GM23338 (cell line): ENCODE measurements around the gene MMP19. TPM values are rescaled to one million over a fixed set of nuclear protein-coding genes. Genes with fewer than 3 reads are reported as not detected.

ENCODE experiments used
- ATAC-seq: fragments of 200-7000 bp; cut with Tn5 transposase; 3 replicates; pipeline ENCODE4 v1.9.1; 2020
- DNase-seq: peaks from one replicate; pipeline ENCODE4 v3.0.0-alpha.2; 2015; ENCODE audit warnings: low spot score
- H2AFZ ChIP-seq: fragments of 200-600 bp; sonication (generic); 2 replicates; pipeline ENCODE4 v1.8.0; 2016; ENCODE audit warnings: antibody characterized with exemption, mild to moderate bottlenecking, moderate library complexity
- H3F3A ChIP-seq: fragments of 200-600 bp; sonication (generic); replicated peaks from 2 replicates; pipeline ENCODE4 v1.8.0; 2017; ENCODE audit warnings: antibody characterized with exemption, mixed run types, low read depth
- H3K27ac ChIP-seq: fragments of 200-600 bp; sonication (generic); 2 replicates; pipeline ENCODE4 v1.6.1; 2016; ENCODE audit warnings: low read depth
- H3K27me3 ChIP-seq: fragments of 200-600 bp; sonication (generic); 2 replicates; pipeline ENCODE4 v1.8.0; 2016; ENCODE audit warnings: mild to moderate bottlenecking, mixed run types, moderate library complexity; ENCODE audit not compliant: insufficient read depth
- H3K36me3 ChIP-seq: fragments of 200-600 bp; sonication (generic); 2 replicates; pipeline ENCODE4 v1.8.0; 2016; ENCODE audit warnings: mild to moderate bottlenecking; ENCODE audit not compliant: insufficient read depth
- H3K4me1 ChIP-seq: fragments of 200-600 bp; sonication (generic); 2 replicates; pipeline ENCODE4 v1.8.0; 2016; ENCODE audit warnings: mild to moderate bottlenecking, moderate library complexity; ENCODE audit not compliant: insufficient read depth
- H3K4me2 ChIP-seq: fragments of 200-600 bp; sonication (generic); 2 replicates; pipeline ENCODE4 v1.7.1; 2017; ENCODE audit warnings: mixed run types
- H3K4me3 ChIP-seq: fragments of 200-600 bp; sonication (generic); 2 replicates; pipeline ENCODE4 v1.6.1; 2016; ENCODE audit warnings: mixed run types
- H3K79me2 ChIP-seq: fragments of 200-600 bp; sonication (generic); replicated peaks from 2 replicates; pipeline ENCODE4 v1.8.0; 2017; ENCODE audit warnings: mild to moderate bottlenecking; ENCODE audit not compliant: insufficient read depth
- H3K9me2 ChIP-seq: fragments of 200-600 bp; sonication (generic); 2 replicates; pipeline ENCODE4 v1.8.0; 2017; ENCODE audit not compliant: insufficient read depth
- H4K20me1 ChIP-seq: fragments of 200-600 bp; sonication (generic); replicated peaks from 2 replicates; pipeline ENCODE4 v1.8.0; 2017; ENCODE audit warnings: mild to moderate bottlenecking; ENCODE audit not compliant: insufficient read depth
- H3K27ac Mint-ChIP-seq: 2 replicates; pipeline ENCODE4 v1.8.0; 2020; ENCODE audit warnings: inconsistent platforms, mild to moderate bottlenecking, moderate library complexity, mixed read lengths
- H3K27me3 Mint-ChIP-seq: 3 replicates; pipeline ENCODE4 v1.8.0; 2022; ENCODE audit warnings: low read depth, mild to moderate bottlenecking, moderate library complexity, mixed read lengths, inconsistent platforms; ENCODE audit not compliant: insufficient read depth, poor library complexity
- H3K36me3 Mint-ChIP-seq: 3 replicates; pipeline ENCODE4 v1.8.0; 2021; ENCODE audit warnings: low read depth, mild to moderate bottlenecking, inconsistent platforms, moderate library complexity, mixed read lengths
- H3K4me1 Mint-ChIP-seq: 3 replicates; pipeline ENCODE4 v1.8.0; 2020; ENCODE audit warnings: mild to moderate bottlenecking, inconsistent platforms, mixed read lengths
- H3K4me3 Mint-ChIP-seq: 3 replicates; pipeline ENCODE4 v1.8.0; 2021; ENCODE audit warnings: moderate library complexity, mild to moderate bottlenecking, inconsistent platforms, mixed read lengths
- H3K9me3 Mint-ChIP-seq: 3 replicates; pipeline ENCODE4 v1.8.0; 2020; ENCODE audit warnings: moderate library complexity, mild to moderate bottlenecking, inconsistent platforms, mixed read lengths
- EZH2phosphoT487 ChIP-seq: fragments of 200-600 bp; sonication (generic); IDR thresholded peaks from one replicate; pipeline ENCODE4 v1.8.1; 2018; ENCODE audit warnings: antibody characterized with exemption; ENCODE audit not compliant: unreplicated experiment
- NANOG ChIP-seq: IDR thresholded peaks from 2 replicates; pipeline ENCODE4 v1.6.1; 2016; ENCODE audit warnings: antibody characterized with exemption, borderline replicate concordance
- POLR2AphosphoS5 ChIP-seq: IDR thresholded peaks from 2 replicates; pipeline ENCODE4 v1.6.1; 2016; ENCODE audit warnings: antibody characterized with exemption, low read depth
- STAT1 ChIP-seq: IDR thresholded peaks from one replicate; pipeline ENCODE4 v1.6.1; 2016; ENCODE audit warnings: antibody characterized with exemption; ENCODE audit not compliant: unreplicated experiment
- polyA plus RNA-seq: library from polyadenylated mRNA; unstranded; fragments of >200 nt; fragmentation: Nextera tagmentation; extraction: Ambion mirVana; gene quantifications from 2 replicates; pipeline ENCODE4 v1.2.1, GENCODE V29; 2016
- total RNA-seq: library from RNA; depleted of rRNA; stranded (reverse); fragments of >200 nt; shearing (Covaris generic); gene quantifications from 2 replicates; pipeline ENCODE4 v1.2.3, GENCODE V29; 2014
- TF ChIP-seq, protein P1 (sequence below): fragments of 250-450 bp; sonication (Bioruptor Pico); IDR thresholded peaks from 2 replicates; pipeline ENCODE4 v1.5.0; 2020; ENCODE audit warnings: mild to moderate bottlenecking, moderate library complexity

The MMP19 gene
- total and polyA plus RNA-seq, 2 experiments from 2014 or later = 1.4 to 1.5 TPM

DNA sequence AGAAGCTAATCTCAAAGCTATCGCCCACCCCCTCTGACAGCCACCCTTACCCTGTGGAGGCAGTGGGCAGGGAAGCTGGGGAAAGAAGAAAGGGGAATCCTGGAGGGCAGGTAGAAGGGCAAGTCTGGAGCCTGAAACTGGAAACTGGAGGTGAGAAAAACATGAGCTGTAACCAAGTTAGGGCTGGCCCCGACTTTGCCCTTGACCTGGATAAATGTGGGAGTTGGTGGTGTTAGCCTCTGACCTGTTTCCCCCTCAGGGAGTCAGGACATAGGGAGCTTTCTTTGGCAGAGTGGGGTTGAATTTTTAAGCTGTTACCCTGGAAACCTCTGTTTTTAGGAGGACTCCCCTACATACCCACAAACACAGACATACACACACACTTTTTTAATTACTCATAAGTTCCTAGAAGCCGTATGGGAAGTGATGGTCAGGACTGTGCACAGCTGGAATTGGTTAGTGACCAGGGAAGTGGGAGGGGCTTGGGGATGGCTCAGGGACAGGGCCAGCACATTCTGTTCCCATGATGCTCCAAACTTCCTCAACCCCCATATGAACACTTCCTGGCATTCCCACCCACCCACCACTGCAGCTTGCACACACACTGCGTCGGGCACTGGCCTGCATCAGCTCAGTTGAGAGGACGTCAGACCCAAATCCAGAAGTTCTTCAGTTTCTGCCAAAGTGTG is 5.0 kb upstream of the MMP19 start:
- Histone ChIP-seq H3K27me3 (no peaks in the 10 kb centered on the region), H3K4me1 (peaks cover 5% of the 10 kb centered on the region; the same call in 1 of the 2 replicates), H3F3A (0 out of 2 replicates have a peak, but pooled peaks cover 3% of the 10 kb centered on the region), H4K20me1 (no peaks in the 10 kb centered on the region), H3K79me2 (no peaks in the 10 kb centered on the region), H3K36me3 (no peaks in the 10 kb centered on the region), H3K9me2 (no peaks in the 10 kb centered on the region), H3K4me2 (no peak overlapping the region), H3K27ac (no peak overlapping the region), H3K4me3 (no peak overlapping the region), H2AFZ (peak overlapping the region; percentile 93)
- Mint-ChIP-seq H3K27me3 (peaks cover 11% of the 10 kb centered on the region), H3K4me3 (no peak overlapping the region), H3K9me3 (no peaks in the 10 kb centered on the region), H3K4me1 (peaks cover 23% of the 10 kb centered on the region; the same call in 2 of the 3 replicates), H3K27ac (no peak overlapping the region), H3K36me3 (no peaks in the 10 kb centered on the region; the same call in 2 of the 3 replicates)
- ATAC-seq (peak; percentile 39), DNase-seq (peak; percentile 37)
- TF ChIP-seq, protein P1, sequence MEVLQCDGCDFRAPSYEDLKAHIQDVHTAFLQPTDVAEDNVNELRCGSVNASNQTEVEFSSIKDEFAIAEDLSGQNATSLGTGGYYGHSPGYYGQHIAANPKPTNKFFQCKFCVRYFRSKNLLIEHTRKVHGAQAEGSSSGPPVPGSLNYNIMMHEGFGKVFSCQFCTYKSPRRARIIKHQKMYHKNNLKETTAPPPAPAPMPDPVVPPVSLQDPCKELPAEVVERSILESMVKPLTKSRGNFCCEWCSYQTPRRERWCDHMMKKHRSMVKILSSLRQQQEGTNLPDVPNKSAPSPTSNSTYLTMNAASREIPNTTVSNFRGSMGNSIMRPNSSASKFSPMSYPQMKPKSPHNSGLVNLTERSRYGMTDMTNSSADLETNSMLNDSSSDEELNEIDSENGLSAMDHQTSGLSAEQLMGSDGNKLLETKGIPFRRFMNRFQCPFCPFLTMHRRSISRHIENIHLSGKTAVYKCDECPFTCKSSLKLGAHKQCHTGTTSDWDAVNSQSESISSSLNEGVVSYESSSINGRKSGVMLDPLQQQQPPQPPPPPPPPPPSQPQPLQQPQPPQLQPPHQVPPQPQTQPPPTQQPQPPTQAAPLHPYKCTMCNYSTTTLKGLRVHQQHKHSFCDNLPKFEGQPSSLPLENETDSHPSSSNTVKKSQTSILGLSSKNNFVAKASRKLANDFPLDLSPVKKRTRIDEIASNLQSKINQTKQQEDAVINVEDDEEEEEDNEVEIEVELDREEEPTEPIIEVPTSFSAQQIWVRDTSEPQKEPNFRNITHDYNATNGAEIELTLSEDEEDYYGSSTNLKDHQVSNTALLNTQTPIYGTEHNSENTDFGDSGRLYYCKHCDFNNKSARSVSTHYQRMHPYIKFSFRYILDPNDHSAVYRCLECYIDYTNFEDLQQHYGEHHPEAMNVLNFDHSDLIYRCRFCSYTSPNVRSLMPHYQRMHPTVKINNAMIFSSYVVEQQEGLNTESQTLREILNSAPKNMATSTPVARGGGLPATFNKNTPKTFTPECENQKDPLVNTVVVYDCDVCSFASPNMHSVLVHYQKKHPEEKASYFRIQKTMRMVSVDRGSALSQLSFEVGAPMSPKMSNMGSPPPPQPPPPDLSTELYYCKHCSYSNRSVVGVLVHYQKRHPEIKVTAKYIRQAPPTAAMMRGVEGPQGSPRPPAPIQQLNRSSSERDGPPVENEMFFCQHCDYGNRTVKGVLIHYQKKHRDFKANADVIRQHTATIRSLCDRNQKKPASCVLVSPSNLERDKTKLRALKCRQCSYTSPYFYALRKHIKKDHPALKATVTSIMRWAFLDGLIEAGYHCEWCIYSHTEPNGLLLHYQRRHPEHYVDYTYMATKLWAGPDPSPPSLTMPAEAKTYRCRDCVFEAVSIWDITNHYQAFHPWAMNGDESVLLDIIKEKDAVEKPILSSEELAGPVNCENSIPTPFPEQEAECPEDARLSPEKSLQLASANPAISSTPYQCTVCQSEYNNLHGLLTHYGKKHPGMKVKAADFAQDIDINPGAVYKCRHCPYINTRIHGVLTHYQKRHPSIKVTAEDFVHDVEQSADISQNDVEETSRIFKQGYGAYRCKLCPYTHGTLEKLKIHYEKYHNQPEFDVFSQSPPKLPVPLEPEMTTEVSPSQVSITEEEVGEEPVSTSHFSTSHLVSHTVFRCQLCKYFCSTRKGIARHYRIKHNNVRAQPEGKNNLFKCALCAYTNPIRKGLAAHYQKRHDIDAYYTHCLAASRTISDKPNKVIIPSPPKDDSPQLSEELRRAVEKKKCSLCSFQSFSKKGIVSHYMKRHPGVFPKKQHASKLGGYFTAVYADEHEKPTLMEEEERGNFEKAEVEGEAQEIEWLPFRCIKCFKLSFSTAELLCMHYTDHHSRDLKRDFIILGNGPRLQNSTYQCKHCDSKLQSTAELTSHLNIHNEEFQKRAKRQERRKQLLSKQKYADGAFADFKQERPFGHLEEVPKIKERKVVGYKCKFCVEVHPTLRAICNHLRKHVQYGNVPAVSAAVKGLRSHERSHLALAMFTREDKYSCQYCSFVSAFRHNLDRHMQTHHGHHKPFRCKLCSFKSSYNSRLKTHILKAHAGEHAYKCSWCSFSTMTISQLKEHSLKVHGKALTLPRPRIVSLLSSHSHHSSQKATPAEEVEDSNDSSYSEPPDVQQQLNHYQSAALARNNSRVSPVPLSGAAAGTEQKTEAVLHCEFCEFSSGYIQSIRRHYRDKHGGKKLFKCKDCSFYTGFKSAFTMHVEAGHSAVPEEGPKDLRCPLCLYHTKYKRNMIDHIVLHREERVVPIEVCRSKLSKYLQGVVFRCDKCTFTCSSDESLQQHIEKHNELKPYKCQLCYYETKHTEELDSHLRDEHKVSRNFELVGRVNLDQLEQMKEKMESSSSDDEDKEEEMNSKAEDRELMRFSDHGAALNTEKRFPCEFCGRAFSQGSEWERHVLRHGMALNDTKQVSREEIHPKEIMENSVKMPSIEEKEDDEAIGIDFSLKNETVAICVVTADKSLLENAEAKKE = no peak
- no peak for TF ChIP-seq POLR2AphosphoS5

DNA sequence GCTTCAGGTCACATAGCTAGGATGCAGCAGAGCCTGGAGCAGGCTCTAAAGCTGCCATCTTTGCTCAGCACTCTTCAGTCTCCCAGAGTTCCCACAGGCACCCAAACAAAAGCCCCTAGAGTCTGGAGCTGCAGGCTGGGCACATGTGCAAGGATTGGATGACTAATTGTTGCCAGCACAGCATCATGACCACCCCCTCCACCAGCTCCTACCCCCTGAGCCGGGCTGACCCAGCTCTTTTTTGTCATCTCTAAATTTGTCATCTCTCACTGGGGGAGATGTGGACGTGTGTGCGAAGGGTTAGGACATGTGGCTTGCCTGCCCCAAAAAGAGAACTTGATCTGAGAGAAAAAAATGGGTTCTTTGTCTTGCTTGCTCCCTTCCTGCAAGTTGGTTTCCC is 4.3 kb upstream of the MMP19 start:
- DNase-seq = no peak
- no peak for TF ChIP-seq EZH2phosphoT487
- TF ChIP-seq NANOG = no peak
- TF ChIP-seq POLR2AphosphoS5 = no peak
- no peak for TF ChIP-seq STAT1
- TF ChIP-seq, protein P1 = no peak

More for the DNA sequence above, 4.3 kb upstream of the MMP19 start:
- ATAC-seq = no peak
- H3K36me3 Mint-ChIP-seq = no peaks in the 10 kb centered on the region; the same call in 2 of the 3 replicates
- Histone ChIP-seq H3F3A (0 out of 2 replicates have a peak, but pooled peaks cover 3% of the 10 kb centered on the region), H3K36me3 (no peaks in the 10 kb centered on the region), H3K4me2 (no peak overlapping the region), H3K4me1 (peaks cover 8% of the 10 kb centered on the region; the same call in 1 of the 2 replicates), H3K4me3 (no peak overlapping the region), H4K20me1 (no peaks in the 10 kb centered on the region), H2AFZ (peak overlapping the region; percentile 93), H3K79me2 (no peaks in the 10 kb centered on the region), H3K9me2 (peaks cover 3% of the 10 kb centered on the region; the same call in 1 of the 2 replicates), H3K27me3 (no peaks in the 10 kb centered on the region), H3K27ac (no peak overlapping the region)
- H3K4me1 Mint-ChIP-seq = peaks cover 30% of the 10 kb centered on the region
- no peaks in the 10 kb centered on the region for H3K9me3 Mint-ChIP-seq
- H3K27me3 Mint-ChIP-seq = peaks cover 16% of the 10 kb centered on the region
- no peak overlapping the region for H3K4me3 Mint-ChIP-seq
- no peak overlapping the region for H3K27ac Mint-ChIP-seq
